ENCODE measurements around the gene DCAKD.

DCAKD gene

DNA sequence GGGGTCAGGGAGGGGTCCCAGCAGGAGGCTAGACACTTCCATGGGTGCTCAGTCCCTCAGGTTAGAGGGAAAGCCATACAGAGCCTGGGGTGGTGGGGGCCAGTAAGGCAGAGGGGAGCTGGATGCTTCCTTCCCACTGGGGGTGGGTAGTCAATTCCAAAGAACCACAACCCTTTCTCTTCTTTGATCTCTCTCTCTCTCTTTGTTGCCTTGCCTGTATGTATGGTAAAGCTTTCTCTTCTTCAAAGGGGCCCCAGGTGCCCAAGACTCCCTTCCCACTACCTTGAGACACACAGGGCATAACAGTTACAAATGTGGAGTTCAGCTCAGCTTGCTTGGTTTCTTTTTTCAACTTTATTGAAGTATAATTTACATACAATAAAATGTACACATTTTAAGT lies 52.8 kb downstream of the DCAKD start:
- no peak for DNase-seq

DNA sequence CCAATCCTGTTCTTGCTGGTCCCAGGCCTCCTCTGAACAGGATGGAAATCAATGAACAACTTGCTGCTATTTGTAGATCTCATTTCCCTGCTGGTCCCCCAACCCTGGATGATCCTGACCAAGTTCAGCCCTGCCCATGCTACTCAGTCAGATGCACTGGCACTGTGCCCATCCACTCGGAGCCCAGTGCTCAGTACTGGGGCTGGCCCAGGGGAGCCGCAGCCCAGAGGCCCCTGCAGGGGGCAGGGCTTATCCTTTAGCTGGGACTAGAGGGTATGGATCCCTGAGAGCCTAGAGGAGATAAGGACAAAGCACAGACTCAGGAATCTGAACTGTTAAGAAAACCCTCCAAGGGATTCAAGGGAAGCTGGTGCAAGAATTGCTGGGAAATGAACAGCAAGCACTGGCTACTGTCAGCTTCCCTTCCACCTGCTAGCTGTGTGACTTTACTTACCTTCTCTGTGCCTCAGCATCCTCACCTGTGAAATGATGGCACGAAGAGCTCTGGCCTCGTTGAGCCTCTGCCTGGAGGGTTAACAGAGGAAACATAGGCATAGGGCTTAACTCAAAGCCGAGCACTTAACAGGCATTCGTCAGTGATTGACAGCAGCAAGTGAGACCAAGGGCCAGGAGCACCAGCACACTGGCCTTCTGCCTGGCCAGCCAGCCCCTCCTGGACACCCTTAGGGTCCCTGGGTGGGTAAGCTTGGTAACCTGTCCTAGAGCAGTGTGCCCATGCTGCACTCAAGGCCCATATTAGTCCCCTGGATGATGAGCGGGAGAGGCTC lies 53.5 kb downstream of the DCAKD start:
- no peak for DNase-seq

DNA sequence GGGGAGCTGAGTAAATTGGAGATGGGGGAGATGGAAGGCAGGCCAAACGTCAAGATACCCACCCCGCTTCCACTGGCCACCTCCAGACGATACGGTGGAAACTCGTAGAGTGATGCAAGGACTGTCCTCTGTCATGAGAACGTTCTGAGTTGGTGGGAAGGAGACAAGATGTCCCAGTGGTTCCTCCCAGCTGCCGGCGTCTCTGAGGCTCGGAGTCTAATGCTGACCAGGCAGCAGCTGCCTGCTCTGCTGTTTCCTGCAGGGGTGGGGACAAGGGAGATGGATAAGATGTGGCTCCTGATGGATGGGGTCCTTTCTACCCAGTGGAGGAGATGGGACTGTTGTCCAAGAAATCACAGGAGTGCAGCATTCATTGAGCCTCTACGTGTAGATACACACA lies 55.1 kb downstream of the DCAKD start:
- DNase-seq: no peak

DNA sequence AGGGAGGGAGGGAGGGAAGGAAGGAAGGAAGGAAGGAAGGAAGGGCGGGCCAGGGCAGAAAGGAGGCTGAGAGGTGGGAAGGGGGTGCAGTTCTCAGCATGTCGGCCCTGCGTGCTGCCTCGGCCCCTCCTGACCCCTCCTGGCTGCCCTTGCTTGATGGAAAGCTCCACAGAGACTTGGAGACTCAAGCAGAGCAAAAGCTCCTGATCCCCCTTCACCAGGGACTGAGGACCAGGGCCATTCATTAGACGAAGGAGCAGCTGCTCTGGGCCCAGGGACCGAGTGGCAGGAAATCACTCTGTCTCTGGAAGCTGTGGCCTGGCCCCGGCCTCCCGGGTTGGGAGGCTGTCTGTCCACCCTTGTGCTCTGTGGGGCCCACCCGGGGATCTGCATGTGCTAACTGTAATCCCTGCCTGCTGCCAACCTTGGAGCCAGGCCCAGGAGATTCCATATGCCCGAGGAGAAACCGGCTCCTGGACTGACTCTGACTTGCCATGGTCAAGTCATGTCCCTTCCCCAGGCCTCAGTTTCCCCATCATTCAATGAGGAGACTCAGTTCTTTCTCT lies 55.9 kb downstream of the DCAKD start:
- no peak for DNase-seq

GRCh38 chr17:44992242-44992939 lies 59.0 kb downstream of the DCAKD start:
- no peak for DNase-seq

- no peak for DNase-seq
These were observed 60.4 kb downstream of the DCAKD start for GRCh38 chr17:44990994-44991393.

DNA sequence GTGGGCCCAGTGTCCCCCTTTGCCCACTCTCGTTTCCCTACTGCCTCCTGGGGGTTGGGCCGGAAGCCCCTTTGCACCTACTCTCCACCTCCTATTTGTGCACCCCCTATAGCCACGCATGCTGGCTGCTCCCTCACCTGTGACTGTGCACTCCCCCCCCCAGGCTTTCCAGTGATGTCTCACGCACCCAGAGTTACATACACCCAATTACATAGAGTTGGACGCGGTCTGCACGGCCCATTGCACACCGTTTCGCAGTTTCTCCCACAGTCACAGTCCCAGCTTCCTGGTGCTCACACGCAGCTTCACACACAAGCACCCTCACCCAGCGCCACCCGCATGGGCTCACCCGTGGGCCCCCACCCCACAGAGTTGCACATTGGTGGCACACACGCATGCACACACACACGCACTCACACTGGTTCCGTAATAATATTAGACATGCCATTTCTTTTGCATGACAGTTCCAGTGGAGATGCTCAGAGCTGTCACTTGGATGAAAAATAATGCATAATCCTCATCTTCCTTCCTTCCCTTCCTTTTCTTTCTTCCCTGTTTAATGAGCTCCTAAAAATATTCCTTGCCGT lies 61.8 kb downstream of the DCAKD start:
- DNase-seq: no peak

- DNase-seq: no peak
These were observed 63.1 kb downstream of the DCAKD start for GRCh38 chr17:44988044-44988942.

DNA sequence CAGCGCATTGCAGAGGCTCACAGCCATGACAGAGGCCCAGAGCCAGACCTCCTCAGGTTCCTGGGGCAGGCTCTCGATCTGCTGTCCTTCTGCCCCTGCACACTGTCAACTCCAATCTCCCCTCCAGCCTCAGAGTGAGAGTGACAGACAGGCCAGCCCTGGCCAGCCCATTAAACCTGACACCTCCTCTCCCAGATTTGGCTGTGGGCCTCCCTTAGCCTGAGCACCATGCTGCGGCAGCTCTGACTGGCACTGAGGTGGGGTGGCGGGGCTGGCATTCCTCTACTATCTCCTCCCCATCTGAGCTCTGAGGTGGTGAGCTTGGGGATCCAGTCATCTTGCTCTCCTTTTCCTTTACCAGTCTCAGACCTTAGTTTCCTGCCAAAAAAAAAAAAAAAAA lies 67.9 kb downstream of the DCAKD start:
- DNase-seq: no peak

- no peak for DNase-seq
These were observed 69.2 kb downstream of the DCAKD start for GRCh38 chr17:44982113-44982702.

DNA sequence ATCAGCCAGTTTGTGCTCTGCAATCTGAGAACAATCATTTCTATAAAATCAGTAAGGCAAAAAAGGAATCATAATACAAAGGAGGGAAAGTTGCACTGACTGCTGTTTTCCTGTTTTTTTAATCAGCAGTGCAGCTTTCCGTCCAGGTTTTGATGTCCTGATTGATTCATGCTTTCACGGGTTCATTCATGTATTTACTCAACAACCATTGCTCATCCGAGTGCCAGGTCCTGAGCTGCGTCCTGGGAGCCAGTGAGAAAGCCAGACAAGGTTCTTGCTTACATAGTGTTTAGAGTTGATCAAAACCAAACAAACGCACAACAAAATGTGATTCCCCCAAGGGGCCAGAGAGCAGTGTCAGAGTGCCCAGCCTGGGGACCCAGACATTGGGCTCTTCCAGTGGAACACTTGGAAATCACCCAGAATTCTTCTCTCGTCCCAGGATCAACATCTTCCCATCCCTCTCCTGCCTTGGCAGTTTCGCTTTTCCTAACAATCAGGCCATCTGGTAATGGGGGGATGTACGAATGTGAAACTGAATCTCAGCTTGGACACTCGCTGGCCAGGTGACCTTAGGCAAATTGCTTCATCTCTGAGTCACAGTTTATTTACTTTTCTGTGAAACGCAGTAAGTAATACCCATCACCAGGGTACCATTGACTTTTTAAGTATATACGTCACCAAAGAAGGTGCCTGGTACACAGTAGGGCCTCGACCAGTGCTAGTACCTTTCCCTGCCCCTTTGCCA lies 70.0 kb downstream of the DCAKD start:
- no peak for DNase-seq

- DNase-seq: no peak
These were observed 71.9 kb downstream of the DCAKD start for GRCh38 chr17:44979426-44979995.

- no peak for DNase-seq
These were observed 72.6 kb downstream of the DCAKD start for GRCh38 chr17:44978807-44979206.

- no peak for DNase-seq
These were observed 73.5 kb downstream of the DCAKD start for GRCh38 chr17:44977814-44978550.

GRCh38 chr17:44977065-44977464 lies 74.4 kb downstream of the DCAKD start:
- DNase-seq: no peak

- DNase-seq: no peak
These were observed 75.2 kb downstream of the DCAKD start for GRCh38 chr17:44976206-44976605.
